ENCODE data around the gene DCPS.

- TF ChIP-seq CTCF (IDR thresholded peaks at IDR 0.05) (no peak), POLR2A (IDR thresholded peaks at IDR 0.05) (no peak)
Measured at GRCh38 chr11:126348806-126349582, 45.1 kb downstream of the DCPS start.
